ENCODE measurements around the gene YPEL3. TPM values are rescaled to one million over a fixed set of nuclear protein-coding genes. Genes with fewer than 3 reads are reported as not detected.
A peak's percentile ranks its signal among the peaks of the same experiment; 100 is the strongest.

YPEL3 gene, protein sequence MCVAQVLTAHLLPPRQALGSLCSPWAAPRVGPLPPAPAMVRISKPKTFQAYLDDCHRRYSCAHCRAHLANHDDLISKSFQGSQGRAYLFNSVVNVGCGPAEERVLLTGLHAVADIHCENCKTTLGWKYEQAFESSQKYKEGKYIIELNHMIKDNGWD
- total RNA-seq (ENCODE audit: low replicate concordance): 37.9 and 61.9 TPM in 2 replicates
- long read RNA-seq, partial matches to known transcripts: 2 of 6 reads
- long read RNA-seq, other reads (novel, unspliced or antisense): 4 of 6 reads

- Mint-ChIP-seq H3K4me3 (peak within 1 kb of the TSS; percentile 89), H3K4me1 (ENCODE audit: unreplicated experiment) (peaks cover 25% of the 10 kb centered on the region), H3K9me3 (peaks cover 18% of the 10 kb centered on the region), H3K36me3 (peaks cover 20% of the 10 kb centered on the region), H3K27ac (peak within 1 kb of the TSS; percentile 84), H3K27me3 (no peaks in the 10 kb centered on the region)
- DNase-seq (ENCODE audit: extremely low spot score, unreplicated experiment): peak; percentile 94
- no peak for TF ChIP-seq CTCF (conservative IDR thresholded peaks at IDR 0.05)
Measured at GRCh38 chr16:30096105-30096861, at the start of gene YPEL3. YPEL3 (minus strand) TSS chr16:30096213; CDS start chr16:30095482, 731 bp downstream.

DNA sequence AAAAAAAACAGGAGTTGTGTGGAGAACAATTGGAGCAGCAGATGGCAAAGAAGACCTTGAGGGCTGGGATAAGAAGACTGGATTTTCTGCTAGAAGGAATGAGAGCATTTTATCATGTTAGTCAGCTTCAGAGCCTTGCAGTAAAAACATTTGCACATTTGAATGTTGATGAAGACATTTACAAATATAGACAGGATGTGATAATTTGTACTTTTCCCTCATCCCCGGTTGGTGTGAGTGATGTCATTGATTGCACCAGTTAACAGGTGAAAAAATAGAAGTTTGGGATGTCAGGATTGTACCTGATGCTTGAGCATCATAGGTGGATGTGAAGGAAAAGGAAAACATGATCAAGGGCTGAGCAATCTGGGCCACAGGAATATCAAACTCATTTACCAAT lies 49.6 kb upstream of the YPEL3 start:
- H3K36me3 Mint-ChIP-seq: no peaks in the 10 kb centered on the region
- H3K27me3 Mint-ChIP-seq: no peaks in the 10 kb centered on the region
- TF ChIP-seq CTCF (conservative IDR thresholded peaks at IDR 0.05): no peak
- H3K4me1 Mint-ChIP-seq (ENCODE audit: unreplicated experiment): no peaks in the 10 kb centered on the region
- peaks cover 5% of the 10 kb centered on the region for H3K9me3 Mint-ChIP-seq
- no peak overlapping the region for H3K27ac Mint-ChIP-seq
- DNase-seq (ENCODE audit: extremely low spot score, unreplicated experiment): no peak
- H3K4me3 Mint-ChIP-seq: no peak overlapping the region

DNA sequence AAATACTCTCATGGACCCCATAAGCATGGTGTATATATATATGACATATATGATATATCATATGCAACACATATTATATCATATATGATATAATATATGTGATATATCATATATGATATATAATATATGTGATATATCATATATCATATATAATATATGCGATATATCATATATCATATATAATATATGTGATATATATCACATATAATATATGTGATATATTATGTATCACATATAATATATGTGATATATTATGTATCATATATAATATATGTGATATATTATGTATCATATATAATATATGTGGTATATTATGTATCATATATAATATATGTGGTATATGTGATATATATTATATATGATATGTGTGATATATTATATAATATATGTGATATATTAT lies 48.9 kb upstream of the YPEL3 start:
- H3K36me3 Mint-ChIP-seq: no peaks in the 10 kb centered on the region
- H3K4me1 Mint-ChIP-seq (ENCODE audit: unreplicated experiment): no peaks in the 10 kb centered on the region
- peaks cover 5% of the 10 kb centered on the region for H3K9me3 Mint-ChIP-seq
- H3K4me3 Mint-ChIP-seq: no peak overlapping the region
- no peak overlapping the region for H3K27ac Mint-ChIP-seq
- no peak for TF ChIP-seq CTCF (conservative IDR thresholded peaks at IDR 0.05)
- no peaks in the 10 kb centered on the region for H3K27me3 Mint-ChIP-seq
- DNase-seq (ENCODE audit: extremely low spot score, unreplicated experiment): no peak

DNA sequence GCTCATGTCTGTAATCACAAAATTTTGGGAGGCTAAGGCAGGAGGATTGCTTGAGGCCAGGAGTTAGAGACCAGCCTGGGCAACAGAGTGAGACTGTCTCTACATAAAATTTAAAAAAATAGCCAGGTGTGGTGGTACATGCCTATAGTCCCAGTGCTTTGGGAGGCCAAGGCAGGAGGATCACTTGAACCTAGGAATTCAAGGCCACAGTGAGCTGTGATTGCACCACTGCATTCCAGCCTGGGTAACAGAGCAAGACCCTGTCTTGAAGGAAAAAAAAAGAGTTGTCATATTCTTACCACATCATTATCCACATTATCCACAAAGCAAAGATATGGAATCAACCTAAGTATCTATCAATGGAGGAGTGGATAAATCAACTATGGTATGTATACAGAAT lies 48.0 kb upstream of the YPEL3 start:
- Mint-ChIP-seq H3K4me1 (ENCODE audit: unreplicated experiment) (no peaks in the 10 kb centered on the region), H3K36me3 (no peaks in the 10 kb centered on the region), H3K27me3 (no peaks in the 10 kb centered on the region), H3K4me3 (no peak overlapping the region), H3K9me3 (no peaks in the 10 kb centered on the region), H3K27ac (no peak overlapping the region)
- no peak for TF ChIP-seq CTCF (conservative IDR thresholded peaks at IDR 0.05)
- DNase-seq (ENCODE audit: extremely low spot score, unreplicated experiment): no peak

GRCh38 chr16:30143347-30143702 lies 47.3 kb upstream of the YPEL3 start:
- Mint-ChIP-seq H3K27ac (no peak overlapping the region), H3K36me3 (no peaks in the 10 kb centered on the region), H3K4me3 (no peak overlapping the region), H3K27me3 (no peaks in the 10 kb centered on the region), H3K4me1 (ENCODE audit: unreplicated experiment) (no peaks in the 10 kb centered on the region), H3K9me3 (no peaks in the 10 kb centered on the region)
- no peak for TF ChIP-seq CTCF (conservative IDR thresholded peaks at IDR 0.05)
- DNase-seq (ENCODE audit: extremely low spot score, unreplicated experiment): no peak
